ENCODE data around the gene NLRX1.

NLRX1 gene

GRCh38 chr11:119202554-119202953, 34.0 kb downstream of the NLRX1 start:
- H3K9me3 ChIP-seq (ENCODE audit: insufficient read depth, low read depth, low read length), result no peaks in the 10 kb centered on the region
- H3K27ac ChIP-seq (ENCODE audit: low read length), result no peak overlapping the region
- no peaks in the 10 kb centered on the region for H3K36me3 ChIP-seq (ENCODE audit: insufficient read depth, low read depth, low read length)
- H3K4me3 ChIP-seq (ENCODE audit: low read length), result no peak overlapping the region
- no peaks in the 10 kb centered on the region for H3K27me3 ChIP-seq (ENCODE audit: insufficient read depth, low read length)
- peaks cover 7% of the 10 kb centered on the region; the same call in 1 of the 2 replicates for H3K4me1 ChIP-seq (ENCODE audit: insufficient read depth, low read length)
- no peak overlapping the region for H3K9ac ChIP-seq (ENCODE audit: low read depth, low read length)

GRCh38 chr11:119204066-119204465, 35.5 kb downstream of the NLRX1 start:
- H3K27me3 ChIP-seq (ENCODE audit: insufficient read depth, low read length), result no peaks in the 10 kb centered on the region
- H3K36me3 ChIP-seq (ENCODE audit: insufficient read depth, low read depth, low read length), result no peaks in the 10 kb centered on the region
- no peak overlapping the region for H3K9ac ChIP-seq (ENCODE audit: low read depth, low read length)
- no peaks in the 10 kb centered on the region for H3K9me3 ChIP-seq (ENCODE audit: insufficient read depth, low read depth, low read length)
- peaks cover 18% of the 10 kb centered on the region; the same call in 1 of the 2 replicates for H3K4me1 ChIP-seq (ENCODE audit: insufficient read depth, low read length)
- no peak overlapping the region for H3K27ac ChIP-seq (ENCODE audit: low read length)
- H3K4me3 ChIP-seq (ENCODE audit: low read length), result no peak overlapping the region

- Histone ChIP-seq H3K27ac (ENCODE audit: low read length) (no peak overlapping the region), H3K4me3 (ENCODE audit: low read length) (no peak overlapping the region)
Observed at GRCh38 chr11:119205080-119205479, 36.6 kb downstream of the NLRX1 start.

GRCh38 chr11:119205574-119206510, 37.3 kb downstream of the NLRX1 start, which contains the start of gene CBL:
CBL (plus strand) TSS chr11:119206339; CDS start chr11:119206418, 79 bp downstream.
- peaks cover 25% of the 10 kb centered on the region; the same call in 1 of the 2 replicates for H3K4me1 ChIP-seq (ENCODE audit: insufficient read depth, low read length)
- no peaks in the 10 kb centered on the region for H3K27me3 ChIP-seq (ENCODE audit: insufficient read depth, low read length)
- H3K9ac ChIP-seq (ENCODE audit: low read depth, low read length), result peak within 1 kb of the TSS; percentile 91
- peak within 1 kb of the TSS; percentile 31 for H3K27ac ChIP-seq (ENCODE audit: low read length)
- no peaks in the 10 kb centered on the region for H3K9me3 ChIP-seq (ENCODE audit: insufficient read depth, low read depth, low read length)
- H3K36me3 ChIP-seq (ENCODE audit: insufficient read depth, low read depth, low read length), result no peaks in the 10 kb centered on the region
- peak within 1 kb of the TSS; percentile 87 for H3K4me3 ChIP-seq (ENCODE audit: low read length)

More at GRCh38 chr11:119205080-119205479, 36.6 kb downstream of the NLRX1 start:
- no peaks in the 10 kb centered on the region for H3K36me3 ChIP-seq (ENCODE audit: insufficient read depth, low read depth, low read length)
- H3K27me3 ChIP-seq (ENCODE audit: insufficient read depth, low read length), result no peaks in the 10 kb centered on the region
- H3K4me1 ChIP-seq (ENCODE audit: insufficient read depth, low read length), result peaks cover 25% of the 10 kb centered on the region; the same call in 1 of the 2 replicates
- H3K9ac ChIP-seq (ENCODE audit: low read depth, low read length), result no peak overlapping the region; the same call in 1 of the 2 replicates
- no peaks in the 10 kb centered on the region for H3K9me3 ChIP-seq (ENCODE audit: insufficient read depth, low read depth, low read length)

- no peaks in the 10 kb centered on the region for H3K36me3 ChIP-seq (ENCODE audit: insufficient read depth, low read depth, low read length)
- H3K9ac ChIP-seq (ENCODE audit: low read depth, low read length), result peak overlapping the region; percentile 91
- no peaks in the 10 kb centered on the region for H3K27me3 ChIP-seq (ENCODE audit: insufficient read depth, low read length)
- H3K9me3 ChIP-seq (ENCODE audit: insufficient read depth, low read depth, low read length), result no peaks in the 10 kb centered on the region
- H3K4me1 ChIP-seq (ENCODE audit: insufficient read depth, low read length), result peaks cover 25% of the 10 kb centered on the region; the same call in 1 of the 2 replicates
- peak overlapping the region; percentile 31 for H3K27ac ChIP-seq (ENCODE audit: low read length)
- H3K4me3 ChIP-seq (ENCODE audit: low read length), result peak overlapping the region; percentile 87
Observed at GRCh38 chr11:119206511-119207414, 38.2 kb downstream of the NLRX1 start.

GRCh38 chr11:119207415-119207960, 39.0 kb downstream of the NLRX1 start:
- Histone ChIP-seq H3K9ac (ENCODE audit: low read depth, low read length) (peak overlapping the region; percentile 75), H3K27me3 (ENCODE audit: insufficient read depth, low read length) (no peaks in the 10 kb centered on the region), H3K36me3 (ENCODE audit: insufficient read depth, low read depth, low read length) (no peaks in the 10 kb centered on the region), H3K27ac (ENCODE audit: low read length) (peak overlapping the region; percentile 31), H3K9me3 (ENCODE audit: insufficient read depth, low read depth, low read length) (no peaks in the 10 kb centered on the region), H3K4me1 (ENCODE audit: insufficient read depth, low read length) (peaks cover 25% of the 10 kb centered on the region; the same call in 1 of the 2 replicates), H3K4me3 (ENCODE audit: low read length) (peak overlapping the region; percentile 87)

- H3K4me3 ChIP-seq (ENCODE audit: low read length), result no peak overlapping the region; the same call in 1 of the 2 replicates
- peaks cover 25% of the 10 kb centered on the region; the same call in 1 of the 2 replicates for H3K4me1 ChIP-seq (ENCODE audit: insufficient read depth, low read length)
- no peaks in the 10 kb centered on the region for H3K36me3 ChIP-seq (ENCODE audit: insufficient read depth, low read depth, low read length)
- H3K27me3 ChIP-seq (ENCODE audit: insufficient read depth, low read length), result no peaks in the 10 kb centered on the region
- no peaks in the 10 kb centered on the region for H3K9me3 ChIP-seq (ENCODE audit: insufficient read depth, low read depth, low read length)
- H3K9ac ChIP-seq (ENCODE audit: low read depth, low read length), result no peak overlapping the region
- no peak overlapping the region for H3K27ac ChIP-seq (ENCODE audit: low read length)
Observed at GRCh38 chr11:119209186-119209585, 40.7 kb downstream of the NLRX1 start.

- H3K27me3 ChIP-seq (ENCODE audit: insufficient read depth, low read length), result no peaks in the 10 kb centered on the region
- H3K4me1 ChIP-seq (ENCODE audit: insufficient read depth, low read length), result peaks cover 22% of the 10 kb centered on the region; the same call in 1 of the 2 replicates
- no peaks in the 10 kb centered on the region for H3K9me3 ChIP-seq (ENCODE audit: insufficient read depth, low read depth, low read length)
- no peak overlapping the region for H3K9ac ChIP-seq (ENCODE audit: low read depth, low read length)
- no peak overlapping the region for H3K27ac ChIP-seq (ENCODE audit: low read length)
- H3K4me3 ChIP-seq (ENCODE audit: low read length), result no peak overlapping the region
- H3K36me3 ChIP-seq (ENCODE audit: insufficient read depth, low read depth, low read length), result no peaks in the 10 kb centered on the region
Observed at GRCh38 chr11:119210050-119210449, 41.5 kb downstream of the NLRX1 start.

GRCh38 chr11:119218141-119218878, 49.8 kb downstream of the NLRX1 start:
- H3K9ac ChIP-seq (ENCODE audit: low read depth, low read length), result no peak overlapping the region
- H3K4me1 ChIP-seq (ENCODE audit: insufficient read depth, low read length), result no peaks in the 10 kb centered on the region
- no peaks in the 10 kb centered on the region for H3K9me3 ChIP-seq (ENCODE audit: insufficient read depth, low read depth, low read length)
- H3K4me3 ChIP-seq (ENCODE audit: low read length), result no peak overlapping the region
- no peak overlapping the region for H3K27ac ChIP-seq (ENCODE audit: low read length)
- no peaks in the 10 kb centered on the region for H3K27me3 ChIP-seq (ENCODE audit: insufficient read depth, low read length)
- H3K36me3 ChIP-seq (ENCODE audit: insufficient read depth, low read depth, low read length), result no peaks in the 10 kb centered on the region

- Histone ChIP-seq H3K4me1 (ENCODE audit: insufficient read depth, low read length) (no peaks in the 10 kb centered on the region), H3K27me3 (ENCODE audit: insufficient read depth, low read length) (no peaks in the 10 kb centered on the region), H3K9me3 (ENCODE audit: insufficient read depth, low read depth, low read length) (no peaks in the 10 kb centered on the region), H3K9ac (ENCODE audit: low read depth, low read length) (no peak overlapping the region), H3K4me3 (ENCODE audit: low read length) (no peak overlapping the region), H3K27ac (ENCODE audit: low read length) (no peak overlapping the region), H3K36me3 (ENCODE audit: insufficient read depth, low read depth, low read length) (no peaks in the 10 kb centered on the region)
Observed at GRCh38 chr11:119222308-119222707, 53.8 kb downstream of the NLRX1 start.

Measured in iPS-20b (cell line).